WI38 (cell line): ENCODE data around the gene MYO1G.
"Not testable (repeated sequence)": the region's sequence is repeated elsewhere in the genome, so short reads cannot be mapped to it uniquely, and the experiment has no call there.

Experiments
- H3K4me3 ChIP-seq: 2 replicates; pipeline ENCODE4 v1.5.1; 2011; ENCODE audit warnings: low read depth, mild to moderate bottlenecking, control low read depth, low read length
- CTCF ChIP-seq: IDR thresholded peaks from 2 replicates; pipeline ENCODE4 v1.5.1; 2012; ENCODE audit warnings: low read depth, mild to moderate bottlenecking, control low read depth, low read length

MYO1G gene

GRCh38 chr7:44995555-44996493 is 17.0 kb upstream of the MYO1G start:
- H3K4me3 ChIP-seq, result no peak overlapping the region
- no peak for TF ChIP-seq CTCF

GRCh38 chr7:44994877-44995554 is 16.2 kb upstream of the MYO1G start:
- TF ChIP-seq CTCF, result no peak
- H3K4me3 ChIP-seq, result no peak overlapping the region

- not testable (repeated sequence) for H3K4me3 ChIP-seq
Observed at GRCh38 chr7:44992004-44992795, 13.4 kb upstream of the MYO1G start.

- TF ChIP-seq CTCF, result no peak
- no peak overlapping the region for H3K4me3 ChIP-seq
Observed at GRCh38 chr7:44990109-44991023, 11.6 kb upstream of the MYO1G start.

- H3K4me3 ChIP-seq, result no peak overlapping the region
- TF ChIP-seq CTCF, result no peak
Observed at GRCh38 chr7:44989132-44989531, 10.3 kb upstream of the MYO1G start.

- H3K4me3 ChIP-seq, result no peak overlapping the region
- TF ChIP-seq CTCF, result no peak
Observed at GRCh38 chr7:44988701-44989100, 9.9 kb upstream of the MYO1G start.

GRCh38 chr7:44987996-44988395 is 9.2 kb upstream of the MYO1G start:
- TF ChIP-seq CTCF, result no peak
- no peak overlapping the region for H3K4me3 ChIP-seq
